ENCODE data around the gene C10orf95. TPM values are rescaled to one million over a fixed set of nuclear protein-coding genes. Genes with fewer than 3 reads are reported as not detected.
A peak's percentile ranks its signal among the peaks of the same experiment; 100 is the strongest.

C10orf95 gene
- total and polyA plus RNA-seq, 9 donors: 0.11 to 22.3 (median 0.56) TPM; not detected in 3

- Histone ChIP-seq H3K4me3 (no peak overlapping the region), H3K36me3 (no peaks in the 10 kb centered on the region), H3K27me3 (no peaks in the 10 kb centered on the region), H3K4me1 (ENCODE audit: insufficient read depth) (no peaks in the 10 kb centered on the region), H3K9me3 (no peaks in the 10 kb centered on the region), H3K27ac (no peak overlapping the region)
- TF ChIP-seq POLR2A (IDR thresholded peaks at IDR 0.05): no peak
- TF ChIP-seq EP300 (IDR thresholded peaks at IDR 0.05): no peak
- no peak for TF ChIP-seq CTCF (IDR thresholded peaks at IDR 0.05)
- intact Hi-C loops (cut with DNase I): no loop called here
- WGBS, 3 donors: 83 to 88% (median 86%) methylated on average over 2 of the region's 2 CpGs
- no peak for DNase-seq
Observed at GRCh38 chr10:102444851-102445250, 6.5 kb downstream of the C10orf95 start.

DNA sequence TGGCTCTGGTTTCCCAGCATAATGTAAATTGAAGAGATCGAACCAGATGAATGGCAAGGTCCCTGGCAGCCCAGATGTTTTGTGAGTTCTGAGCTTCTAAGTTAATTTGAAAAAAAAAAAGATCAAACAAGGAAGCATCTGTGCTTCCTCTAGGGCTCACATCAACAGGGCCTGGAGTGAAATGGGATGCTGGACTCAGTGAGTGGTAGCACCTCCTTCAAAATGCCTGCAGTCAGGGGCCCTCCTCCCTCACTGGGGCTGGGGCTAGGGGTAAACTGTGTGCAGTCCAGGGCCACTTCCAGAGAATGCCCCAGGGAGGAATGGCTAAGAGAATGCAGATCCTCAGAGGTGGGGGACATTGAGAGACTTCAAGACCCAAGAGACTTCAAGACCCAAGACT lies 13.0 kb downstream of the C10orf95 start:
- peaks cover 8% of the 10 kb centered on the region for H3K4me1 ChIP-seq (ENCODE audit: insufficient read depth)
- H3K9me3 ChIP-seq: no peaks in the 10 kb centered on the region
- intact Hi-C loops (cut with DNase I): no loop called here
- H3K27me3 ChIP-seq: no peaks in the 10 kb centered on the region
- H3K4me3 ChIP-seq: no peak overlapping the region
- no peak for DNase-seq
- H3K27ac ChIP-seq: no peak overlapping the region
- TF ChIP-seq POLR2A (IDR thresholded peaks at IDR 0.05) (no peak), CTCF (IDR thresholded peaks at IDR 0.05) (no peak), EP300 (IDR thresholded peaks at IDR 0.05) (no peak)
- WGBS, 3 donors: 74 to 85% (median 82%) methylated on average over 1 of the region's 1 CpG
- no peaks in the 10 kb centered on the region for H3K36me3 ChIP-seq

DNA sequence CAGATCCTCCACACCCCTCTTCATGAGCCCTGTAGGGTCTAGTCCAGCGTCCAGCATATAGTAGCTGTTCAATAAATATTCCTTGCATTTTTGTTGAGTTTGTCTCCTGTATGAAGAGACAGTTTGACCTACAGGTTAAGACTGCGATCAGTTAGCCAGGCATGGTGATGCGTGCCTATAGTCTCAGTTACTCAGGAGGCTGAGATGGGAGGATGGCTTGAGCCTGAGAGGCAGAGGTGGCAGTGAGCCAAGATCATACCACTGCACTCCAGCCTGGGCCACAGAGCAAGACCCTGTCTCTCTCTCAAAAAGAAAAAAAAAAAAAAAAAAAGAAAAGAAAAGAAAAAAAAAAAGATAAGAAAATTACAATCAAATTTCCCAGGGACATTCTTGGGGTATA lies 13.8 kb downstream of the C10orf95 start:
- intact Hi-C loops (cut with DNase I): no loop called here
- Histone ChIP-seq H3K27ac (no peak overlapping the region), H3K4me3 (no peak overlapping the region), H3K4me1 (ENCODE audit: insufficient read depth) (peaks cover 8% of the 10 kb centered on the region), H3K9me3 (no peaks in the 10 kb centered on the region), H3K36me3 (no peaks in the 10 kb centered on the region), H3K27me3 (no peaks in the 10 kb centered on the region)
- no peak for DNase-seq
- 89 to 96% (median 92%) methylated on average over 3 of the region's 3 CpGs for WGBS, 3 donors
- TF ChIP-seq POLR2A (IDR thresholded peaks at IDR 0.05) (no peak), CTCF (IDR thresholded peaks at IDR 0.05) (no peak), EP300 (IDR thresholded peaks at IDR 0.05) (no peak)

- H3K36me3 ChIP-seq: no peaks in the 10 kb centered on the region
- intact Hi-C loops (cut with DNase I): no loop called here
- H3K4me3 ChIP-seq: peak overlapping the region; percentile 29
- H3K27ac ChIP-seq: no peak overlapping the region
- no peak for DNase-seq
- 32 to 36% (median 36%) methylated on average over 6 of the region's 6 CpGs for WGBS, 3 donors
- H3K27me3 ChIP-seq: no peaks in the 10 kb centered on the region
- TF ChIP-seq EP300 (IDR thresholded peaks at IDR 0.05): no peak
- TF ChIP-seq POLR2A (IDR thresholded peaks at IDR 0.05): no peak
- no peak for TF ChIP-seq CTCF (IDR thresholded peaks at IDR 0.05)
- H3K4me1 ChIP-seq (ENCODE audit: insufficient read depth): peaks cover 10% of the 10 kb centered on the region
- H3K9me3 ChIP-seq: no peaks in the 10 kb centered on the region
Observed at GRCh38 chr10:102436312-102436711, 15.0 kb downstream of the C10orf95 start.

All from ovary (tissue), 9 donors.